Naive B cell (primary cell): ENCODE results near the gene PHOX2A. TPM values are rescaled to one million over a fixed set of nuclear protein-coding genes. Genes with fewer than 3 reads are reported as not detected.
"Not testable (repeated sequence)": the region's sequence is repeated elsewhere in the genome, so short reads cannot be mapped to it uniquely, and the experiment has no call there.

ENCODE experiments used
- ATAC-seq, 2 donors: fragments of 150-1000 bp; cut with Tn5 transposase; 2 replicates each; pipeline ENCODE4 v1.10.0; 2021; ENCODE audit warnings: low read depth in 2 of 2, mild to moderate bottlenecking in 2 of 2, moderate library complexity in 2 of 2
- DNase-seq: peaks from one replicate; pipeline ENCODE4 v3.0.0; 2022
- H3K27ac Mint-ChIP-seq, 6 donors: one replicate each; pipeline ENCODE4 v1.8.0; 2020 to 2022; ENCODE audit warnings: mild to moderate bottlenecking in 6 of 6, mixed read lengths in 6 of 6, moderate library complexity in 5 of 6, inconsistent platforms in 2 of 6
- H3K27me3 Mint-ChIP-seq, 3 donors: one replicate each; pipeline ENCODE4 v1.8.0; 2021 to 2022; ENCODE audit warnings: mixed read lengths in 3 of 3, mild to moderate bottlenecking in 1 of 3
- H3K36me3 Mint-ChIP-seq, 2 donors: one replicate each; pipeline ENCODE4 v1.8.0; 2020 to 2022; ENCODE audit warnings: mixed read lengths in 2 of 2, inconsistent platforms in 1 of 2, mild to moderate bottlenecking in 1 of 2
- H3K4me1 Mint-ChIP-seq, 3 donors: one replicate each; pipeline ENCODE4 v1.8.0; 2020 to 2022; ENCODE audit warnings: mixed read lengths in 3 of 3, inconsistent platforms in 1 of 3, mild to moderate bottlenecking in 1 of 3, moderate library complexity in 1 of 3
- H3K4me3 Mint-ChIP-seq, 8 donors: one replicate each; pipeline ENCODE4 v1.8.0; 2020 to 2022; ENCODE audit warnings: mild to moderate bottlenecking in 8 of 8, mixed read lengths in 8 of 8, moderate library complexity in 8 of 8, inconsistent platforms in 2 of 8
- H3K9me3 Mint-ChIP-seq, 7 donors: one replicate each; pipeline ENCODE4 v1.8.0; 2020 to 2022; ENCODE audit warnings: mixed read lengths in 7 of 7, mild to moderate bottlenecking in 5 of 7, inconsistent platforms in 2 of 7, moderate library complexity in 1 of 7
- polyA plus RNA-seq, 6 donors: library from polyadenylated mRNA; unstranded; fragments of 300-500 nt; fragmentation: Illumina TruSeq; gene quantifications; one replicate each; pipeline ENCODE4 v1.2.3, GENCODE V29; 2021; ENCODE audit warnings: low read depth in 6 of 6

Gene PHOX2A
- not detected for polyA plus RNA-seq

DNA sequence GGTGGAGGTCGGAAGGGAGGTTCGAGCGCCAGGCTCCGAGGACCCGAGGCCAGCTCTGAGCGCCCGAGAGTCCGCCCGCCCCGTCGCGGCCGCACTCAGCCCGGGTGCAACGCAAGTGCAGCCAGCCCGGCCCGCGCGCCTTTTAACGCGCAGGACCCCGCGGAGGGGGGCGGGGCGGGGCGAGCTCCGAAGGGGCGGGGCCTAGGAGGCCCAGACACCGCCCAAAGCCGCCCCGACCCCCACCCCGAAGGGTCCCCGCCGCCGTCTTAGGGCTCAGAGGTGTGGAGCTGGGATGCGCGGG is at the start of gene PHOX2A:
TSS of gene PHOX2A (minus strand) at position 117 of the 301 bp plus-strand sequence. CDS start 172 bp downstream, outside the sequence.
- DNase-seq (no peak), ATAC-seq (no peak)
- Mint-ChIP-seq H3K9me3 (peaks cover 0 to 10% (median 2%) of the 10 kb centered on the region in 7 donors), H3K27ac (peak within 1 kb of the TSS in 2 of 6 donors; percentile 15 to 63), H3K4me3 (peak within 1 kb of the TSS; percentile 19 to 87 (median 58)), H3K27me3 (peaks cover 41 to 44% (median 42%) of the 10 kb centered on the region in 3 donors), H3K4me1 (peaks cover 34 to 39% (median 38%) of the 10 kb centered on the region in 3 donors), H3K36me3 (peaks cover 0 to 19% of the 10 kb centered on the region in 2 donors)

DNA sequence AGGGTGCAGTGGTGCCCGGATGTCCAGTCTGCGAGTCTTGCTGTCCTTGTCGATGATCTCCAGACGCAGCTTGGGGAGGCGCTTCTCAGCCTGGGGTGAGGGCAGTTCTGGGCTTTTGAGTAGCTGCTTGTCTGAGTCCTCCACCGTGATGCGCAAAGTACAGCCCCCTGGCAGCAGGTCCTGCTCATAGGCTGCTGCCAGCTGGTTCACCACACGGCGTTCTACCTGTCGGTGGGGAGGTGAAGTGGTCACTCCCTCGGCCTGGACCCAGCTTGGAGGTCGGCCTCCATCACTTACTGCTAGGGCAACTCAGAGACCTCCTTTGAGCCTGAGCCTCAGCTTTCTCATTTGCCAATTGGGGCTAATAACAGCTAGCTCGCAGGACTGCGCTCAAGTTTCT is 49.4 kb upstream of the PHOX2A start:
- Mint-ChIP-seq H3K36me3 (peaks cover 6 to 11% of the 10 kb centered on the region in 2 donors), H3K27me3 (no peaks in the 10 kb centered on the region), H3K4me3 (no peak overlapping the region), H3K9me3 (no peaks in the 10 kb centered on the region), H3K4me1 (peaks cover 8 to 12% (median 10%) of the 10 kb centered on the region in 3 donors), H3K27ac (no peak overlapping the region)
- no peak for ATAC-seq
- no peak for DNase-seq

DNA sequence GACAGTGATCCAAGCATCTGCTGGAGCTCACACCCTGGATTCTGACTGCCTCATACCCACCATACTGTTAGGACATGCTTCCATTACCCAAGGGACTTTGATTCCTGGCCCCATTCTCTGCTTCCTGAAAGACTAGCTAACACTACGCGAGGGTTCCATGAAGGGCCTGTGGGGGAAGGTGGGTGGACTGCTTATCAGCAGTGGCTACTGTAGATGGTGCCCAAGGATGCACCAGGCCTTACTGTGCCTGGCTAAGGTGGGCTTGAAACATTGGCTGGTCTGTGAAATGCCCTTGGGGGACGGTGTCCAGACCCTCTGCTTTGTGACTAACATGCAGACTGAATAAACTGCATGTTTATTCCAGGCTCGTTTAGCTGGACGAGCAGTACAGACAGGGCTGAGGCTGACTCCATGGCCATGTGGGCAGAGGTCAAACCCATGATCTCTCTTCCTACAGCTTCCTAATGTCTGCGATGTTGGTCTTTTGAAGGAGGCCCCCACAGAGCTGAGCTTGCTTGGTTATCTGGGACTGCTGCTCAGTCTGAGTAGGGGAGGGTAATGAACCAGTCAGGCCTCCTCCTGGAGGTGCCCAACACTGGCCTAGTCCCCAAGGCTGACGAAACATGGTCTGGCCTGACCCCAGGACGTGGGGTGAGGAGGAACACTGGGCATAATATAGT is 48.3 kb upstream of the PHOX2A start:
- H3K4me3 Mint-ChIP-seq: no peak overlapping the region
- no peak overlapping the region for H3K27ac Mint-ChIP-seq
- no peaks in the 10 kb centered on the region for H3K9me3 Mint-ChIP-seq
- no peaks in the 10 kb centered on the region for H3K27me3 Mint-ChIP-seq
- ATAC-seq: no peak
- peaks cover 6 to 11% of the 10 kb centered on the region in 2 donors for H3K36me3 Mint-ChIP-seq
- no peak for DNase-seq
- H3K4me1 Mint-ChIP-seq: peaks cover 0 to under 1% (median 0%) of the 10 kb centered on the region in 3 donors

DNA sequence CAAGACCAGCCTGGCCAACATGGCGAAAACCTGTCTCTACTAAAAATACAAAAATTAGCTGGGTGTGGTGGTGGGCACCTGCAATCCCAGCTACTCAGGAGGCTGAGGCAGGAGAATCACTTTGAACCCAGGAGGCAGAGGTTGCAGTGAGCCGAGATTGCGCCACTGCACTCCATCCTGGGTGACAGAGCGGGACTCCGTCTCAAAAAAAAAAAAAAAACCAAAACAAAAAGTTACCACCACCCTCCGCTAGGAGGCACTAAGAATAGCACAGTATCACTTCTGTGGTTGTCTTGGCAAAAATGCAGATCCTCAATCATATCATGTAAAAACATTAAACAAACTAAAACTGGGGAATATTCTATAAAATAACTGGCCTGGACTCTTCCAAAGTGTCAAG is 46.8 kb upstream of the PHOX2A start:
- not testable (repeated sequence) for H3K9me3 Mint-ChIP-seq, H3K4me3 Mint-ChIP-seq, H3K27me3 Mint-ChIP-seq, H3K4me1 Mint-ChIP-seq, H3K36me3 Mint-ChIP-seq
- DNase-seq (peak; percentile 11), ATAC-seq (peak in 1 of 2 donors; percentile 41)
- H3K27ac Mint-ChIP-seq: peak overlapping the region in 3 of 6 donors; percentile 7 to 59 (median 39)

DNA sequence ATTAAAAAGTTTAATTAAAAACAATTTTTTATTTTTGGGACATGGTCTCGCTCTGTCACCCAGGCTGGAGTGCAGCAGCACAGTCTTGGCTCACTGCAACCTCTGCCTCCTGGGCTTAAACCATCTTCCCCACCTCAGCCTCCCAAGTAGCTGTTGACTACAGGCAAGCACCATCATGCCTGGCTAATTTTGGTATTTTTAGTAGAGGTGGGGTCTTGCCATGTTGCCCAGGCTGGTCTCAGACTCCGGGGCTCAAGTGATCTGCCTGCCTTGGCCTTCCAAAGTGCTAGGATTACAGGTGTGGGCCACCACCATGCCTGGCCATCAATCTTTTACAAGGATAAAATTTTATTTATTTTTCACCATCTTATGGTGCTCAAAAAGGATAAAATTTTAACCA is 43.3 kb upstream of the PHOX2A start:
- Mint-ChIP-seq H3K27ac (no peak overlapping the region), H3K27me3 (peaks cover 16 to 20% (median 16%) of the 10 kb centered on the region in 3 donors), H3K4me1 (no peaks in the 10 kb centered on the region), H3K4me3 (no peak overlapping the region), H3K36me3 (no peaks in the 10 kb centered on the region), H3K9me3 (peaks cover 0 to 2% (median 0%) of the 10 kb centered on the region in 7 donors)
- DNase-seq (no peak), ATAC-seq (no peak)

DNA sequence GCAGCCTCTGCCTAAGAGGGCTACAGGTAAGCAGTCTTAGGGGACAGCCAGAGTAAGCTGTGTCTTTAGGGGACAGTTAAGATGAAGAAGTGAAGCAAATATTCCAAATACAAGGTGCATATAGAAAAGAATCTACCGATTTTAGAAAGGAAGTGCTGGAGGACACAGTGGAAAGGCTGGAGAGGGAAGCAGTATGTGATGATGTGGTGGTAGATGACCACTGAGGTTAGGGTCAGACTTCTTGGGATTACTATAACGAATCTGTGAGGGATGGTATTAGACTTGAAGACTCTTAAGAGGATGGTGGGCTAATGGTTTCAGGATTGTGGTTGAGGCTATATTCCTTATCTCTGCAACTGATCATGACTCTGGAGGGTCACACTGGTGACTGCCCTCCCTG is 40.0 kb upstream of the PHOX2A start:
- Mint-ChIP-seq H3K9me3 (peaks cover 0 to 8% (median 2%) of the 10 kb centered on the region in 7 donors), H3K36me3 (peaks cover 0 to 6% of the 10 kb centered on the region in 2 donors), H3K4me3 (no peak overlapping the region)

DNA sequence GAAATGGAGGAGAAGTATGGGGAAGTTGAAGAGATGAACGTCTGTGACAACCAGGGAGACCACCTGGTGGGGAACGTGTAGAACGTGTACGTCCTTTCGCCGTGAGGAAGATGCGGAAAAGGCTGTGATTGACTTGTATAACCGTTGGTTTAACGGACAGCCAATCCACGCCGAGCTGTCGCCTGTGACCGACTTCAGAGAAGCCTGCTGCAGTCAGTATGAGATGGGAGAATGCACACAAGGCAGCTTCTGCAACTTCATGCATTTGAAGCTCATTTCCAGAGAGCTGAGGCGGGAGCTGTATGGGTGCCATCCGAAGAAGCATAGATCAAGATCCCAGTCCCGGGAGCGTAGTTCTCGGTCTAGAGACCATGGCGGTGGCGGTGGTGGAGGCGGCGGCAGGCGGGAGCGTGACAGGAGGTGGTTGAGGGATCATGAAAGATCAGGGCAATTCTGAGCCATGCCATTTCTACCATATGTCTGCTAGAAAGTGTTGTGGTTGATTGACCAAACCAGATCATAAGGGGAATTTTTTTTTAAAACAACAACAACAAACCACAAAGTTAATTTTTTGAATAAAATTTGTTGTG is 36.8 kb upstream of the PHOX2A start:
- no peak for ATAC-seq
- no peak for DNase-seq
- Mint-ChIP-seq H3K4me1 (no peaks in the 10 kb centered on the region), H3K27me3 (peaks cover 22 to 32% (median 29%) of the 10 kb centered on the region in 3 donors), H3K4me3 (no peak overlapping the region), H3K36me3 (peaks cover 0 to 6% of the 10 kb centered on the region in 2 donors), H3K9me3 (peaks cover 0 to 8% (median 2%) of the 10 kb centered on the region in 7 donors), H3K27ac (peak overlapping the region in 3 of 6 donors; percentile 14 to 74 (median 71))

More for the DNA sequence above, 40.0 kb upstream of the PHOX2A start:
- Mint-ChIP-seq H3K27ac (no peak overlapping the region), H3K27me3 (peaks cover 22 to 32% (median 29%) of the 10 kb centered on the region in 3 donors), H3K4me1 (no peaks in the 10 kb centered on the region)
- ATAC-seq: no peak
- no peak for DNase-seq

DNA sequence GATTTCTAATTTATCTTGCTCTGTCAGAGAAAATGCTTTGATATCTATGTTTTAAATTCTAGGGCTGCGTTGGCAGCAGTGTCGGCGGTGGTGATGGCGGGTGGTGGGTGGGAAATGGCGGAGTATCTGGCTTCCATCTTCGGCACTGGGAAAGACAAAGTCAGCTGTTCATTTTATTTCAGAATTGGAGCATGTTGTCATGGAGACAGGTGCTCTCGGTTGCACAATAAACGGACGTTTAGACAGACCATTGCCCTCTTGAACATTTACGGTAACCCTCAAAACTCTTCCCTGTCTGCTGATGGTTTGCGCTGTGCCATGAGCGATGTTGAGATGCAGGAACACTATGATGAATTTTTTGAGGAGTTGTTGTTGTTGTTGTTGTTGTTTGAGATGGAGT is 36.1 kb upstream of the PHOX2A start:
- H3K27me3 Mint-ChIP-seq: peaks cover 20 to 32% (median 29%) of the 10 kb centered on the region in 3 donors
- DNase-seq (no peak), ATAC-seq (no peak)
- no peaks in the 10 kb centered on the region for H3K4me1 Mint-ChIP-seq
- H3K9me3 Mint-ChIP-seq: peaks cover 0 to 8% (median 2%) of the 10 kb centered on the region in 7 donors
- no peak overlapping the region for H3K27ac Mint-ChIP-seq
- no peak overlapping the region for H3K4me3 Mint-ChIP-seq
- peaks cover 0 to 6% of the 10 kb centered on the region in 2 donors for H3K36me3 Mint-ChIP-seq

DNA sequence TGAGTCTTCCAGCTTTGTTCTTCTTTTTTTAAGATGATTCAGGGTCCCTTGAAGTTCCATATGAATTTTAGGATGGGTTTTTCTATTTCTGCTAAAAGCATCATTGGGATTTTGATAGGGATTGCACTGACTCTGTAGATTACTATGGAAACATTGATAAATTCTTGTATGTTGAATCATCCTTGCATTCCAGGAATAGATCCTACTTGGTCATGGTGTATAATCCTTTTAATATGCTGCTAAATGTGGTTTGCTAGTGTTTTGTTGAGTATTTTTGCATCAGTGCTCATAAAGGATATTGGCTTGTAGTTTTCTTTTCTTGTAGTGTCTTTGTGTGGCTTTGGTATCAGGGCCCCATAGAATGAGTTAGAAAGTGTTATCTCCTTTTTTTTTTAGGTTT is 34.9 kb upstream of the PHOX2A start:
- no peak for ATAC-seq
- no peaks in the 10 kb centered on the region for H3K4me1 Mint-ChIP-seq
- no peak overlapping the region for H3K27ac Mint-ChIP-seq
- peaks cover 0 to 6% of the 10 kb centered on the region in 2 donors for H3K36me3 Mint-ChIP-seq
- peaks cover 14 to 28% (median 23%) of the 10 kb centered on the region in 3 donors for H3K27me3 Mint-ChIP-seq
- no peak for DNase-seq
- no peak overlapping the region for H3K4me3 Mint-ChIP-seq
- peaks cover 0 to 8% (median 2%) of the 10 kb centered on the region in 7 donors for H3K9me3 Mint-ChIP-seq

DNA sequence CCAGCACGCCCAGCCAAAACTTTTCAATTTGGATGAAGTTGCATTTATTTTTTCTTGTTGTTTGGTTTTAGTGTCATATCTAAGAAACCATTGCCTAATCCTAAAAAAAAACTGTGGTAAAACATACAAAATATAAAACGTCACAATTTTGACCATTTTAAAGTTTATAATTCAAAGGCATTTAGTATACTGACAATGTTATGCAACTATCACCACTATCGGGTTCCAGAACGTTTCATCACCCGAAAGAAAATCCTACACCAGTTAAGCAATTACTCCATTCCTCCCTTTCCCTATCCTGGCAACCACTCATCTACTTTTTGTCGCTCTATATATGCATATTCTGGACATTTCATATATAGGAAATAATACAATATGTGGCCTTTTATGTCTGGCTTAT is 30.5 kb upstream of the PHOX2A start:
- H3K4me3 Mint-ChIP-seq: no peak overlapping the region
- ATAC-seq (no peak), DNase-seq (no peak)
- peaks cover 3 to 16% (median 7%) of the 10 kb centered on the region in 3 donors for H3K27me3 Mint-ChIP-seq
- no peaks in the 10 kb centered on the region for H3K4me1 Mint-ChIP-seq
- H3K9me3 Mint-ChIP-seq: no peaks in the 10 kb centered on the region
- no peak overlapping the region for H3K27ac Mint-ChIP-seq
- no peaks in the 10 kb centered on the region for H3K36me3 Mint-ChIP-seq

DNA sequence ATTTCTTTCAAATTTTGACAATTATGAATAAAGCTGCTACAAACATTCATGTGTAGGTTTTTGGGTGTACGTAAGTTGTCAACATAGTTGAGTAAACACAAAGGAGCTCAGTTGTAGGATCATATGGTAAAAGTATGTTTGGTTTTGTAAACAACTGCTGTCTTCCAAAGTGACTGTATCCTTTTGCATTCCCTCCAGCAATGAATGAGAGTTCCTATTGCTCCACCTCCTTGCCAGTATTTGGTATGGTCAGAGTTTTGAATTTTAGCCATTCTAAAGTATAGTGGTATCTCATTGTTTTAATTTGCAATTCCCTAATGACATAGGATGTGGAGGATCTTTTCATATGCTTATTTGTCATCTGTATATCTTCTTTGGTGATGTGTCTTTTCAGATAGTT is 28.0 kb upstream of the PHOX2A start:
- Mint-ChIP-seq H3K27me3 (peaks cover 3 to 20% (median 5%) of the 10 kb centered on the region in 3 donors), H3K9me3 (no peaks in the 10 kb centered on the region), H3K27ac (no peak overlapping the region), H3K36me3 (no peaks in the 10 kb centered on the region), H3K4me1 (no peaks in the 10 kb centered on the region), H3K4me3 (no peak overlapping the region)
- ATAC-seq (no peak), DNase-seq (no peak)

DNA sequence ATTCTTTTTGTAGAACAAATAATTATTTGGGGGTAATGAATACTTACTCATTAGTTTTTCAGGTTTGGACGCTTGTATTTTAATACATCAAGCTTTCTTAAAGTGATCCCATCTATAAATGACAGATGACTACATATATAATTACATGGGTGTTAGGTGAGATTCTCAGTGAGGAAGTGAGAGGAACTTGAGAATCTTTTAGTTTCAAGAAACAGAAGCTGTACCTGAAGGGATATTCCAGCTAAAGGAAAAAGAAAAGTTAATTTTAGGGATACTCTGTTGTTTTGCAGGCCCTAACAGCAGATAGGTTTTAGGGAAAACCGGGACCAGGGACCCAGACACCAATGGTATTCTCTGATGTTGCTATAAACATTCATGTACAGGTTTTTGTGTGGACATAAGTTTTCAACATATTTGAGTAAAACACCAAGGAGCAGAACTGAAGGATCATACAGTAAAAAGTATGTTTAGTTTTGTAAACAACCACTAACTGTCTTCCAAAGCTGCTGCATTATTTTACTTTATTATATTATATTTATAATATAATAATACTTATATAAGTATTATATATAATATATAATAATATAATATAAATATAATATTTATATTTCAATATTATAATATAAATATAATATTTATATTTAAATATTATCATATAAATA is 24.1 kb upstream of the PHOX2A start:
- peaks cover 10 to 50% (median 24%) of the 10 kb centered on the region in 3 donors for H3K27me3 Mint-ChIP-seq
- H3K4me3 Mint-ChIP-seq: no peak overlapping the region
- H3K27ac Mint-ChIP-seq: no peak overlapping the region
- no peaks in the 10 kb centered on the region for H3K4me1 Mint-ChIP-seq
- no peak for ATAC-seq
- H3K36me3 Mint-ChIP-seq: no peaks in the 10 kb centered on the region
- DNase-seq: no peak
- H3K9me3 Mint-ChIP-seq: peaks cover 0 to 2% (median 0%) of the 10 kb centered on the region in 7 donors

DNA sequence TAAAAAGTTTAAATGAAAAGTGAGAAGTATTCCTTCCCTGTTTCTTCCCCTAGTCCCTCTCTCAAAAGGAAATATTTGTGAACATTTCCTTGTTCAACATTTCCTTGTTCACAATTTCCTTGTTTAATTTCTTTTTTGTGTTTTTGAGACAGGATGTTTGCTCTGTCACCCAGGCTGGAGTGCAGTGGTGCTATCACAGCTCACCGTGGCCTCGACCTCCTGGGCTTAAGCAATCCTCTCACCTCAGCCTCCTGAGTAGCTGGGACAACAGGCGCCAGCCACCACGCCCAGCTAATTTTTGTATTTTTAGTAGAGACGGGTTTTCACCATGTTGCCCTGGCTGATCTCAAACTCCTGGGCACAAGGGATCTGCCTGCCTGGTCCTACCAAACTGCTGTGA is 23.0 kb upstream of the PHOX2A start:
- not testable (repeated sequence) for H3K27ac Mint-ChIP-seq, H3K36me3 Mint-ChIP-seq, H3K9me3 Mint-ChIP-seq, H3K4me3 Mint-ChIP-seq, DNase-seq, H3K4me1 Mint-ChIP-seq, ATAC-seq
- H3K27me3 Mint-ChIP-seq: peaks cover 15 to 60% (median 33%) of the 10 kb centered on the region in 3 donors

DNA sequence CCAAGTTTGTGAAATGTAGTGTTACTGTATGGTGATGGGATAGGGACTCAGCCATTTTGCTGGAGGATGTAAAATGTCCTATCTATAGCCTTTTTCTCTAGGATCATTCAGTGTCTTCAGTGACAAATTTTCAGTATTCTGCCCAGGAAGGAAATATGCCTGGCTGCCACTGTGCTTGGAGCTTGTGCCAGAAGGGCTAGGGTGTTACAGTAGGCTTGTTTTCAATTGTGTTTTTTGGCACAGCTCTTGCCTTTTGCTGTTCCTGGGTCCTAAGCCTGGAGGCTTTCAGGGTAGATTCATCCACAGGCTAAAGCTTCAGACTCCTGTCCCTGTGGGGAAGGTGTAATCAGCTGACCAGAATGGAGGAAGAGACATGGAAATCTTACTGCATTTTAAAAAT is 22.0 kb upstream of the PHOX2A start:
- peaks cover 0 to 2% (median 0%) of the 10 kb centered on the region in 7 donors for H3K9me3 Mint-ChIP-seq
- peak overlapping the region in 1 of 6 donors; percentile 81 for H3K27ac Mint-ChIP-seq
- H3K4me1 Mint-ChIP-seq: no peaks in the 10 kb centered on the region
- ATAC-seq (no peak), DNase-seq (no peak)
- no peak overlapping the region for H3K4me3 Mint-ChIP-seq
- no peaks in the 10 kb centered on the region for H3K36me3 Mint-ChIP-seq
- H3K27me3 Mint-ChIP-seq: peaks cover 15 to 50% (median 33%) of the 10 kb centered on the region in 3 donors
